ENCODE measurements around the gene SLC39A13.

Gene SLC39A13

GRCh38 chr11:47407746-47408590, at the start of gene SLC39A13:
SLC39A13 (plus strand) TSS chr11:47408590; CDS start chr11:47410095, 1,505 bp downstream.
- no peaks in the 10 kb centered on the region for H3K27me3 ChIP-seq (ENCODE audit: control insufficient read depth, insufficient read depth, low read length)
- H3K9ac ChIP-seq (ENCODE audit: low read length), result peak within 1 kb of the TSS; percentile 78
- no peaks in the 10 kb centered on the region for H3K9me3 ChIP-seq (ENCODE audit: control insufficient read depth, low read length)
- peak within 1 kb of the TSS; percentile 65 for H3K4me3 ChIP-seq (ENCODE audit: low read length)
- H3K36me3 ChIP-seq (ENCODE audit: control insufficient read depth, insufficient read depth, low read length), result no peaks in the 10 kb centered on the region
- H3K4me1 ChIP-seq (ENCODE audit: control insufficient read depth, insufficient read depth, low read length), result peaks cover 31% of the 10 kb centered on the region

- H3K4me3 ChIP-seq (ENCODE audit: low read length), result no peak overlapping the region
- H3K9me3 ChIP-seq (ENCODE audit: control insufficient read depth, low read length), result no peaks in the 10 kb centered on the region
- no peaks in the 10 kb centered on the region for H3K27me3 ChIP-seq (ENCODE audit: control insufficient read depth, insufficient read depth, low read length)
- H3K36me3 ChIP-seq (ENCODE audit: control insufficient read depth, insufficient read depth, low read length), result no peaks in the 10 kb centered on the region
- no peak overlapping the region for H3K9ac ChIP-seq (ENCODE audit: low read length)
- H3K4me1 ChIP-seq (ENCODE audit: control insufficient read depth, insufficient read depth, low read length), result peaks cover 9% of the 10 kb centered on the region
Observed at GRCh38 chr11:47358731-47359051, 49.7 kb upstream of the SLC39A13 start.

- H3K4me3 ChIP-seq (ENCODE audit: low read length), result no peak overlapping the region
- H3K9ac ChIP-seq (ENCODE audit: low read length), result no peak overlapping the region
- no peaks in the 10 kb centered on the region for H3K9me3 ChIP-seq (ENCODE audit: control insufficient read depth, low read length)
- no peaks in the 10 kb centered on the region for H3K36me3 ChIP-seq (ENCODE audit: control insufficient read depth, insufficient read depth, low read length)
- H3K4me1 ChIP-seq (ENCODE audit: control insufficient read depth, insufficient read depth, low read length), result peaks cover 9% of the 10 kb centered on the region
- no peaks in the 10 kb centered on the region for H3K27me3 ChIP-seq (ENCODE audit: control insufficient read depth, insufficient read depth, low read length)
Observed at GRCh38 chr11:47359162-47359561, 49.2 kb upstream of the SLC39A13 start.

- H3K36me3 ChIP-seq (ENCODE audit: control insufficient read depth, insufficient read depth, low read length), result no peaks in the 10 kb centered on the region
- no peak overlapping the region for H3K4me3 ChIP-seq (ENCODE audit: low read length)
- peaks cover 7% of the 10 kb centered on the region for H3K4me1 ChIP-seq (ENCODE audit: control insufficient read depth, insufficient read depth, low read length)
- H3K9me3 ChIP-seq (ENCODE audit: control insufficient read depth, low read length), result no peaks in the 10 kb centered on the region
- no peak overlapping the region for H3K9ac ChIP-seq (ENCODE audit: low read length)
- H3K27me3 ChIP-seq (ENCODE audit: control insufficient read depth, insufficient read depth, low read length), result no peaks in the 10 kb centered on the region
Observed at GRCh38 chr11:47359586-47359985, 48.8 kb upstream of the SLC39A13 start.

GRCh38 chr11:47360341-47360740, 48.0 kb upstream of the SLC39A13 start:
- Histone ChIP-seq H3K27me3 (ENCODE audit: control insufficient read depth, insufficient read depth, low read length) (no peaks in the 10 kb centered on the region), H3K9me3 (ENCODE audit: control insufficient read depth, low read length) (no peaks in the 10 kb centered on the region), H3K4me1 (ENCODE audit: control insufficient read depth, insufficient read depth, low read length) (peaks cover 3% of the 10 kb centered on the region), H3K36me3 (ENCODE audit: control insufficient read depth, insufficient read depth, low read length) (no peaks in the 10 kb centered on the region), H3K9ac (ENCODE audit: low read length) (no peak overlapping the region), H3K4me3 (ENCODE audit: low read length) (no peak overlapping the region)

- Histone ChIP-seq H3K4me1 (ENCODE audit: control insufficient read depth, insufficient read depth, low read length) (no peaks in the 10 kb centered on the region), H3K27me3 (ENCODE audit: control insufficient read depth, insufficient read depth, low read length) (no peaks in the 10 kb centered on the region), H3K9me3 (ENCODE audit: control insufficient read depth, low read length) (no peaks in the 10 kb centered on the region), H3K4me3 (ENCODE audit: low read length) (no peak overlapping the region), H3K36me3 (ENCODE audit: control insufficient read depth, insufficient read depth, low read length) (no peaks in the 10 kb centered on the region), H3K9ac (ENCODE audit: low read length) (no peak overlapping the region)
Observed at GRCh38 chr11:47361419-47361818, 47.0 kb upstream of the SLC39A13 start.

GRCh38 chr11:47366020-47366490, 42.3 kb upstream of the SLC39A13 start:
- no peak overlapping the region for H3K9ac ChIP-seq (ENCODE audit: low read length)

GRCh38 chr11:47369676-47370075, 38.7 kb upstream of the SLC39A13 start:
- no peaks in the 10 kb centered on the region for H3K36me3 ChIP-seq (ENCODE audit: control insufficient read depth, insufficient read depth, low read length)
- no peak overlapping the region for H3K9ac ChIP-seq (ENCODE audit: low read length)
- no peaks in the 10 kb centered on the region for H3K27me3 ChIP-seq (ENCODE audit: control insufficient read depth, insufficient read depth, low read length)
- H3K4me3 ChIP-seq (ENCODE audit: low read length), result no peak overlapping the region
- no peaks in the 10 kb centered on the region for H3K9me3 ChIP-seq (ENCODE audit: control insufficient read depth, low read length)
- no peaks in the 10 kb centered on the region for H3K4me1 ChIP-seq (ENCODE audit: control insufficient read depth, insufficient read depth, low read length)

More at GRCh38 chr11:47366020-47366490, 42.3 kb upstream of the SLC39A13 start:
- Histone ChIP-seq H3K4me1 (ENCODE audit: control insufficient read depth, insufficient read depth, low read length) (no peaks in the 10 kb centered on the region), H3K9me3 (ENCODE audit: control insufficient read depth, low read length) (no peaks in the 10 kb centered on the region), H3K4me3 (ENCODE audit: low read length) (no peak overlapping the region), H3K27me3 (ENCODE audit: control insufficient read depth, insufficient read depth, low read length) (no peaks in the 10 kb centered on the region), H3K36me3 (ENCODE audit: control insufficient read depth, insufficient read depth, low read length) (no peaks in the 10 kb centered on the region)

- Histone ChIP-seq H3K36me3 (ENCODE audit: control insufficient read depth, insufficient read depth, low read length) (no peaks in the 10 kb centered on the region), H3K4me3 (ENCODE audit: low read length) (no peak overlapping the region), H3K9ac (ENCODE audit: low read length) (no peak overlapping the region), H3K9me3 (ENCODE audit: control insufficient read depth, low read length) (no peaks in the 10 kb centered on the region), H3K4me1 (ENCODE audit: control insufficient read depth, insufficient read depth, low read length) (no peaks in the 10 kb centered on the region), H3K27me3 (ENCODE audit: control insufficient read depth, insufficient read depth, low read length) (no peaks in the 10 kb centered on the region)
Observed at GRCh38 chr11:47372422-47372821, 36.0 kb upstream of the SLC39A13 start.

GRCh38 chr11:47373876-47374719, 34.3 kb upstream of the SLC39A13 start:
- Histone ChIP-seq H3K27me3 (ENCODE audit: control insufficient read depth, insufficient read depth, low read length) (no peaks in the 10 kb centered on the region), H3K4me3 (ENCODE audit: low read length) (no peak overlapping the region), H3K4me1 (ENCODE audit: control insufficient read depth, insufficient read depth, low read length) (no peaks in the 10 kb centered on the region), H3K9ac (ENCODE audit: low read length) (peak overlapping the region; percentile 17), H3K9me3 (ENCODE audit: control insufficient read depth, low read length) (no peaks in the 10 kb centered on the region), H3K36me3 (ENCODE audit: control insufficient read depth, insufficient read depth, low read length) (no peaks in the 10 kb centered on the region)

- Histone ChIP-seq H3K36me3 (ENCODE audit: control insufficient read depth, insufficient read depth, low read length) (no peaks in the 10 kb centered on the region), H3K4me3 (ENCODE audit: low read length) (no peak overlapping the region), H3K9me3 (ENCODE audit: control insufficient read depth, low read length) (no peaks in the 10 kb centered on the region), H3K27me3 (ENCODE audit: control insufficient read depth, insufficient read depth, low read length) (no peaks in the 10 kb centered on the region), H3K9ac (ENCODE audit: low read length) (no peak overlapping the region), H3K4me1 (ENCODE audit: control insufficient read depth, insufficient read depth, low read length) (no peaks in the 10 kb centered on the region)
Observed at GRCh38 chr11:47374720-47375019, 33.7 kb upstream of the SLC39A13 start.

- no peak overlapping the region for H3K9ac ChIP-seq (ENCODE audit: low read length)
- no peak overlapping the region for H3K4me3 ChIP-seq (ENCODE audit: low read length)
- no peaks in the 10 kb centered on the region for H3K36me3 ChIP-seq (ENCODE audit: control insufficient read depth, insufficient read depth, low read length)
Observed at GRCh38 chr11:47375020-47375419, 33.4 kb upstream of the SLC39A13 start.

More at GRCh38 chr11:47375020-47375419, 33.4 kb upstream of the SLC39A13 start:
- Histone ChIP-seq H3K27me3 (ENCODE audit: control insufficient read depth, insufficient read depth, low read length) (no peaks in the 10 kb centered on the region), H3K9me3 (ENCODE audit: control insufficient read depth, low read length) (no peaks in the 10 kb centered on the region), H3K4me1 (ENCODE audit: control insufficient read depth, insufficient read depth, low read length) (no peaks in the 10 kb centered on the region)
